Stimulated activated CD4-positive, alpha-beta T cell treated with anti-CD3 and anti-CD28 coated beads, Interleukin-15, amount 100 ng/mL, for 24 hours (primary cell): Measurements from ENCODE around the gene SMIM36.
"Not testable (repeated sequence)": the region's sequence is repeated elsewhere in the genome, so short reads cannot be mapped to it uniquely, and the experiment has no call there.

ENCODE experiments used
- DNase-seq: peaks from one replicate; pipeline ENCODE4 v3.0.0-alpha.2; 2020

Gene SMIM36

DNA sequence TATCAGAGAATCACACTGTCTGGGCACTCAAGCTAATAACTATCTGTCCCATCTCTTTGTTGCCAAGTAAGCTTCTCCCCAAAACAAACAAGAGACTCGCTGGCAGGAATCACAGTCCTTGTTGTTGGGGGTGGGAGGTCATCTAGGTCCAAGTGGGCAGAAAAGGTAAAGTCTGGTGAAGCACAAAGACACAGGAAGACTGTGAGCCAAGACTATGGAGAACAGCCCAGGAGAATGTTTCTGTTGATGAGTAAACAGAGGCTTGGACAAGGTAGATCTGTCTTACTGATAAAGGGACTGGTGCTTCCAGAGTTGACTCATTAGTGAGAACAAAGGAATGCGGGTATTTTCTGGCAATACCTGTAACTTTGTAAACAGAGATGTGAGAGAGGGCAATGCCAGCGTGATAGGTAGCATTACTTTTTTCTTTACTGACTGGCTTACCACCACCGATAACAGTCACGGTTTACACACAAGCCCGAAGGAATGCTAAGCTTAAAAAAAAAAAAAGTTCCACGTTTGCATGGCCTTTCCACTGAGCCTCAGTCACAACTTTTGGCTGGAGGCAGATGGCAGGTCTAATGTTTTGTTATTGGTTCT lies 78.1 kb downstream of the SMIM36 start:
- DNase-seq = no peak

GRCh38 chr17:55432358-55433028 lies 78.8 kb downstream of the SMIM36 start:
- DNase-seq = no peak

DNA sequence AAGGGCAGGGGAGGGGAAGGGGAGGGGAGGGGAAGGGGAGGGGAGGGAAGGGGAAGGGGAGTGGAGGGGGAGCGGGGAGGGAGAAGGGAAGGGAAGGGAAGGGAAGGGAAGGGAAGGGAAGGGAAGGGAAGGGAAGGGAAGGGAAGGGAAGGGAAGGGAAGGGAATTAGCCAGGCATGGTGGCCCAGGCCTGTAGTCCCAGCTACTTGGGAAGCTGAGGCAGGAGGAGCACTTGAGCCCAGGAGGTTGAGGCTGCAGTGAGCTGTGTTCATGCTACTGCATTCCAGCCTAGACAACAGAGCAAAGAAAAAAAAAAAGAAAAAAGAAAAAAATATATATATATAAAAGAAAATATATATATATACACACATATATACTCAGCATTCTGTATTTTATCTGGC lies 79.3 kb downstream of the SMIM36 start:
- DNase-seq = not testable (repeated sequence)

DNA sequence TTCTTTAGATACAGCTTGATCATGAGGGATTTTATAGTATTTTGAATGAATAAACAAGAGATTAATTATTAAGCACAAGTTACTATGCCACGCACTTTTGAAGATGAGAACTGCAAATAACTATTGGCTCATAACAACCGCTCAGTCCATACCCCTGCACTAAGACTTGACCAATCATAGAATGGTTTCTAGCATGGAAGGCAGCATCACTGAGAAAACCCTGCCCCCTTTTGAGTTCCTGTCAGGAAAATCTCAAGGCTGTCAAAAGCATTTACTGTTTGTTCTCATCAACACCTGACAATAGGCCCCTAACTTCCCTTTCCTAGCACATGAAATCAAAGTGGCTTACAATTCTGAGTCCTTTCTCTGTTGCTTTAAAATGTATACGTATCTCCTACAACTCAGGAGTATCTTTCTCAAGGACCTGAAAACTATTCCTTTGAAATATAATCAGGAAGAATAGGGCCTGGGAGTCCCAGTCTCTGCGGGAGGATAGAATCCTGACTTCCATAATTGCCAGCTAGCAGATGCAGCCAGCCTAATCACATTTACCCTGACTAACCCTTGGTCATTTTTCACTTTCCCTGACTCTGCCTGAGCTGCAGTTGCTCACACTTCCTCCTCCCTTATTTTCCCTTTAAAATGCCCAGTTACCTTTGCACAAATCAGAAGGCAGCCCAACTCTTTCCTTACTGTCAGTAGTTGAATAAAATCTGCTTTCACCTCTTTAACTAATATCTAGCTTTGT lies 80.5 kb downstream of the SMIM36 start:
- DNase-seq = no peak

- DNase-seq = no peak
Observed at GRCh38 chr17:55427587-55427882, 83.7 kb downstream of the SMIM36 start.

DNA sequence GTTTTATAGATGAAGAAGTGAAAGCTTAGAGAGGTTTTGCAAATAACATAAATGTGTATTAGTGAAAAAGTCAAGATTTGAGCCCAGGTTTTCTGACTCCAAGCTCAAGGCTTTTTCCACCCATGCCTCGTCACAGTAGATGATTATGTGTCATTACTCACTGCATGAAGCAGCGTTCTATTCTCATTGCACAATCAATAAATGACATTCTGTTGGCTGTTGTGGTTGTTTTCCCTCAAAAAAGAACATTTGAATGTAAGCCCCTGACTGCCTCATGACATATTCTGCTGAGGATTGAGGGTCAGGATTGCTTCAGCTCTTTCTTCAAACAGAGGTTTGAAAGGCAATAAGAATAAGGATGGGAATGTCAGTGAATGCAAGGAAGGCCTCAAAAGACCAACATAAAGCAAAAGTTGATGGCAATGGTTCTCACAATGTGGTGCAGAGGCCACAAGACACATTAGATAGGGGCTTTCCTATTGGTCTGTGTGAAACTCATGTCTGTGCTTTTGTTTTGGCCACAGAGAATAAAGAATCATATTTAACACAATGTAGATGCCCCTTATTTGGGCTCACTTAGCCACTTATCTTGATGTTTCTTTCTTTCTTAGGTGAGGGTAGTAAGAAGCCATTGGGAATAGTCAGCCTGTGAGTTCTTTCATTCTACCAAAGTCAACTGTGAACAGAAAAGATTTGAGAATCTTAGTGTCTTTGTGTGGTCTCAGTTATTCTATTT lies 84.2 kb downstream of the SMIM36 start:
- DNase-seq = no peak

DNA sequence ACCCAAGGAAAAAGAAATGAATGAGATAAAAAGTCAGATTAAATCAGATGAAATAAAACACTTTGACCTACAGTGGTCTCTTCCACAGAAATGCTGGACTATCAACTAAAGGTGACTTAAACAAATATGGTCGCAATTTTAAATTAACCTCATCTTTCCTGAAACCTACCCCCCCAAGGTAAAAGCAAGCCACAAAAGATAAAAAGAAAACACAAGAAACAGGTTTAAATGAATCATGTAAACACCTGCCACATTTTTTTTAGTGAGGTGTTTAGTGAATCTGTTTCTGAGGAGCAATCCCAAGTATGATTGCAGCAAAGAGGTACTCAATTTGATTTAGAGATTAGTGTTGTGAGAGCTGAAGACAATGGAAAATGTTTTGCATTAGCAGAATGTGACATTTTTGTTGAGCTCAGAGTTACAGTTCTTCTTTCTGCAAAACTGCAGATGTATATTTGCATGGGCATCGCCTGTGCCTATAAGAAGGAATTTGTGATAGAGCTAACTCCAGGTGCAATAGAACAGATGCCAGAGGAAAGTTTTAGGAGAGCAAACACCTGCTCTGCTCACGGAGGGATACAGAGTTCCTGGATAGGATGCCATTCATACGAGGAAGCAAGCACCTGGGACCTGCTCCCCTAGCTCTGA lies 86.2 kb downstream of the SMIM36 start:
- DNase-seq = no peak

DNA sequence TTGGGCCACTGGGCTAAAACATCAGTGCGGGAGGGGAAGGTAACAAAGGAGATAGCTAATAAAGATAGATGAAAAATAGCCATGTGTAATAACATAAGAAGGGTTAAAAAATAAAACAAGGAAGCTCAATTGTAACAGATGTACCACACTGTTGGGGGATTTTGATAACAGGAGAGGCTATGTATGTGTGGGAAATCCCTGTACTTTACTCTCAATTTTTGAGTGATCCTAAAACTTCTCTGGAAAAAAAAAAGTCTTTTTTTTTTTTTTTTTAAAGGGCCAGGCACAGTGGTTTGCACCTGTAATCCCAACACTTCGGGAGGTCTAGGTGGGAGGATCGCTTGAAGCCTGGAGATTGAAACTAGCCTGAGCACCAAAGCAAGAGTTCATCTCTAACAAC lies 87.7 kb downstream of the SMIM36 start:
- DNase-seq = no peak

DNA sequence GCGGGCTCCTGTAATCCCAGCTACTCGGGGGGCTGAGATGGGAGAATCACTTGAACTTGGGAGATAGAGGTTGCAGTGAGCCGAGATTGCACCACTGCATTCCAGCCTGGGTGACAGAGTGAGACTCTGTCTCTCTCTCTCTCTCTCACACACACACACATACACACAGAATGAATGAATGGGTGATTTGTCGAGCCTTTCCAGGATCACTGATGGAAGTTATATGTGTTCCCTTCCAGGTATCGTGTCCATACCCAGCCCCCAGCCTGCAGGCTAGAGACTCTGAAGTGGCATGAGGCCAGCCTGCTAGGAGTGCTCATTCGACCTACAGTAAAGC lies 88.5 kb downstream of the SMIM36 start:
- not testable (repeated sequence) for DNase-seq

DNA sequence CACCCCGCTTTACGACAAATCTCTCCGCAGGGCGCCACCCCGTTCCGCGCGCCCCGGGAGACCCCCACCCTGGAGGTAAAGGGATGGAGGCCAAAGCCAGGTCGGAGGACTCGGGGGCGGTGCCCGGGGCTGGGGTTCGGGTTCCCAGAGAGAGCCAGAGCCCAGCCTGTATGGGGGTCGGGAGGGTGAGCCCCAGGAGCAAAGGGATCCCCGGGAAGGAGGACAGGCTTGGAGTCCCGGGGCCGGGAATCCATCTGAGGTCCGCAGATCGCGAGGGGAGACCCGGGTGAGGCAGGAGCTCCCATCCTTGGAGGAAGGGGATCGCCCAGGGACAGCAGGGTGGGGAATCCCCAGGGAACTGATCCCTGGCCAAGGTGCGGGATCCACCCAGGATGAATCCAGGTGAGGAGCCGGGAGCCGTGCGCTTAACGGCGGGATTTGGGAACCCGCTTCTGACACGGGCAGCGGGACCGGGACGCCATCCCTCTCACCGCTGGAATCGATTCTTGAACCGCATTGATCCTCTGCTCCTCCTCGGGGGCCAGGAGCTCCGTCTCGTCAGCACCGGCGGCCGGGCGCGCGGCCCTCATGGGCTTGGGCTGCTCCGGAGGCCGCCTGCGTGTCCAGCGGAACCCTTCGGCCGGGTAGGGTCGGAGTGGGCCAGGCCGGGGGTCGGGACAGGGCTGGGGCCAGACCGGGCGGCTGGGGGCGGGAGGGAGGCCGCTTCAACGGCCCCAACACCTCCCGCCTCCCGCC lies 89.9 kb downstream of the SMIM36 start, which contains the start of gene MMD:
Gene MMD (minus strand): TSS at position 657 of the 756 bp plus-strand sequence. CDS start 140 bp downstream, at position 517.
- peak; percentile 37 for DNase-seq

DNA sequence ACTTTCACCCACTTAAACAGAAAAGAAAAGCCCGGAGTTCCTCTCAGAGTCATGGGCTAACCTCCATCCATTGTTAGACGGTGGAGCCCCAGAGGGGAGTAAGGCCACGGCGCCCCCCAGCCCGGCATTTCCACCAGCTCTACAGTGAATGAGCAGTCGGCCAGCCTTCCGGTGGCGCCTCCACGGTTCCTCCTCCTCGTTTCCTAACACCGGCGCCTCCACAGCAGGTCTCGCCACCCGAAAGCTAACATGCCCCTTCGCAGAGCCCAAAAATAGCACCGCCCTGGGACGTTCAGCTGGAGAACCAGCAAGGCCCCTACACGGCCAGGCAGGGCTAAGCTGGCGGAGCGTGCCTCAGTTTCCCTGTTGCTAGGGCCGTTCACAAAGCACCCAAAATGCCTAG lies 90.5 kb downstream of the SMIM36 start:
- DNase-seq = peak; percentile 63

DNA sequence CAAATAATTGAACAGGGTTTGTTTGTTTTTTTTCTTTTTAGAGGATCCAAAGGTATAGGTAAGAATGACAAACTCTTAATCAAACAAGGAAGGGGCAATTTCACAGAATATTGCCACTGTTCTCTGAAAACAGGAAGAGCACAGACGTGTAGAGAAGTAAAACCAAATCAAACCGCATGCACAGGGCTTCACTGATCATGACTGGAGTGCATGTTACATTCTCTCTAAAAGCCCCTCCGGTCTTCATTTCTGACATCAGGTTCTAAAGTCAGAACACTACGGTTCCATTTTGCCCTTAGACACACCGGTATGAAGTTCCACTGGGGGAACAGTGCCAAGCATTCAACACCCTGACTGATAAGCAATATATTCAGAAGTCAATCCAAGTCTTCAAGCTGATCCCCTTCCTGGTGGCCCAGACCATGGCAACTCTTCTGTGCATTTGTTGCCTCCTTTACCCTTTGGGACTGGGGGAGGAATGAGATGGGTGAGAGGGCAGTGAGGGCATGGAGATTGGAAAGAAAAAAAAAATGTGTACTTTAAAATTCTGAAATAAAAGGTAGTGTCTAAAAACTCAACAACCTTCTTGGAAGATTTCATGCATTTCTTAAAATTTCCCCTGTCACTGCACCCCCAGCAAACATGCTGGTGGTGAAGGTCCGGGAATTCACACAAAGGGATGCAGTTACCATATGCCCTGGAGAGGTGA lies 91.0 kb downstream of the SMIM36 start:
- peak; percentile 16 for DNase-seq

GRCh38 chr17:55418369-55419268 lies 92.6 kb downstream of the SMIM36 start:
- DNase-seq = no peak

GRCh38 chr17:55417411-55418268 lies 93.6 kb downstream of the SMIM36 start:
- DNase-seq = no peak

- no peak for DNase-seq
Observed at GRCh38 chr17:55416470-55417052, 94.7 kb downstream of the SMIM36 start.

GRCh38 chr17:55416000-55416399 lies 95.3 kb downstream of the SMIM36 start:
- DNase-seq = no peak

GRCh38 chr17:55414983-55415382 lies 96.3 kb downstream of the SMIM36 start:
- no peak for DNase-seq

DNA sequence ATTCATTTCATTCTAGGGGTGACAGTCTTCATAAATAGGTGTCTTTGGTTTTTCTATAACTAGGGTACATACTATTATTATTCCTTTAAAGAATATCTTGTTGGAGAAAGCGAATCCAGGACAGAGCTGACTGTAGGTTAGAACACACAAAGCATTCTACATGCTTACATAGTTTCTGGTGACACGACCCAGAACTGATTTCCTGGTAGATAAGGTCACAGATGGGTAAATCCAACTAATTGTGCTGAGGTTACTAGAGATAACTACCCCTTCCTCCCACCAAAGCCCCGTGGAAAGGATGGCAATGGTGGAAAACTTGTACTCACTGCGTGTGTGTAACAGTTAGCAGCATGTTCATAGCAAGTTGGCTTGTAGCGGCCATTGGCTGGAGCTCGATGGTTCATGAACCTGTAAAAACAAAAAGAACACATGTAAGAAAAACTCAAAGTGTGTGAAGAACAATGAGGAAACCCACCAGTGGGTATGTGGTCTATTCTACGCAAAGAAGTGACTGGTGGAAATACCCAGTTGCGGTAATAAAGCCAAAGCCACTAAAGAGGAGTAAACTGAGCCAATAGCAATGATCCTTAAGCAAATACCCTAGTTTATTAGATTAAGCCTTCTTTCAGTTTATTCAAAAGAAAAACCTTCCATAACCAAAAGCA lies 97.3 kb downstream of the SMIM36 start:
- DNase-seq = no peak

GRCh38 chr17:55411463-55411855 lies 99.8 kb downstream of the SMIM36 start:
- no peak for DNase-seq
